Measurements from ENCODE around the gene SPARCL1.

- TF ChIP-seq CTCF (IDR thresholded peaks at IDR 0.05; ENCODE audit: poor library complexity) (no peak), EZH2 (IDR thresholded peaks at IDR 0.05; ENCODE audit: borderline replicate concordance) (no peak)
These were observed 26.5 kb downstream of the SPARCL1 start for GRCh38 chr4:87502580-87503238.

All from hepatocyte (in vitro differentiated cells).